AG04450 (cell line): ENCODE results near the gene KRT33B. TPM values are rescaled to one million over a fixed set of nuclear protein-coding genes. Genes with fewer than 3 reads are reported as not detected.
"Not testable (repeated sequence)": the region's sequence is repeated elsewhere in the genome, so short reads cannot be mapped to it uniquely, and the experiment has no call there.

Experiments used
- CTCF ChIA-PET: fragments of 300-600, 350-600 bp; formaldehyde crosslinking; extraction: SDS; loops from one replicate; lab custom pipeline; 2022; ENCODE audit warnings: antibody characterized with exemption, inconsistent platforms; lab: Charles Lee
- POLR2A ChIA-PET: fragments of 350-600 bp; formaldehyde crosslinking; extraction: SDS; loops from one replicate; lab custom pipeline; 2021; ENCODE audit warnings: antibody characterized with exemption, inconsistent platforms; lab: Yijun Ruan, JAX
- DNase-seq: peaks from one replicate; pipeline ENCODE4 v3.0.0-alpha.2; 2011; ENCODE audit warnings: low read depth, low spot score
- H3K27ac ChIP-seq: one replicate; pipeline ENCODE4 v1.5.1; 2012; ENCODE audit warnings: low read depth, low read length, control low read depth
- H3K27me3 ChIP-seq: one replicate; pipeline ENCODE4 v1.6.0; 2012; ENCODE audit warnings: low read length; ENCODE audit not compliant: control insufficient read depth, insufficient read depth
- H3K4me3 ChIP-seq: 2 replicates; pipeline ENCODE4 v1.5.1; 2011; ENCODE audit warnings: mild to moderate bottlenecking, low read depth, low read length, control low read depth
- H3K9me3 ChIP-seq: 2 replicates; pipeline ENCODE4 v1.5.1; 2012; ENCODE audit warnings: low read length; ENCODE audit not compliant: control insufficient read depth, insufficient read depth
- polyA plus RNA-seq: library from polyadenylated mRNA; depleted of rRNA; stranded (reverse); fragments of >200 nt; gene quantifications from 2 replicates; pipeline ENCODE4 v1.2.3, GENCODE V29; 2011
- TF ChIP-seq, protein P1 (sequence below): IDR thresholded peaks from 2 replicates; pipeline ENCODE4 v1.5.1; 2011; ENCODE audit warnings: low read depth, low read length, control low read depth, inconsistent platforms

KRT33B gene
- polyA plus RNA-seq, 1 experiment, result not detected

DNA sequence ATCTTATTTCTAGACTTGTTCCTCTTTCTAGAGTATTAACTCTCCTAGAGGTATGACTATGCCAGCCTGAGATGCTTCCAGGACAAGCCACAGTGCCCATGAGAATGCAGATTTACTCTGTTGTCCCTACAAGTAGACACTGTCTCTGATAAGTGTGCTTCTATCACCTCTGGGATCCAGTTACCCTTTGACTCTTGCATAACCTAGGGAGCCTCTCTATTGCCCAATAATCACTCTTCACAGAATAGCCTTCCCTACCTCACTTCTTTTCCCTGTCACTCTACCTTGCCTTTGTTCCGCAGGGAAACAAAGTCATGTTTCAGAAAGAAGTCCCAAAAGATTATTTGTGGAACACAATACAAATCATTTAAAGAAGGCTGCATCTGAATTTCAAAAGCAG lies 14.1 kb upstream of the KRT33B start:
- no peak overlapping the region for H3K27ac ChIP-seq
- H3K4me3 ChIP-seq, result no peak overlapping the region
- CTCF ChIA-PET, result no interaction called here
- POLR2A ChIA-PET, result no interaction called here
- TF ChIP-seq, protein P1, sequence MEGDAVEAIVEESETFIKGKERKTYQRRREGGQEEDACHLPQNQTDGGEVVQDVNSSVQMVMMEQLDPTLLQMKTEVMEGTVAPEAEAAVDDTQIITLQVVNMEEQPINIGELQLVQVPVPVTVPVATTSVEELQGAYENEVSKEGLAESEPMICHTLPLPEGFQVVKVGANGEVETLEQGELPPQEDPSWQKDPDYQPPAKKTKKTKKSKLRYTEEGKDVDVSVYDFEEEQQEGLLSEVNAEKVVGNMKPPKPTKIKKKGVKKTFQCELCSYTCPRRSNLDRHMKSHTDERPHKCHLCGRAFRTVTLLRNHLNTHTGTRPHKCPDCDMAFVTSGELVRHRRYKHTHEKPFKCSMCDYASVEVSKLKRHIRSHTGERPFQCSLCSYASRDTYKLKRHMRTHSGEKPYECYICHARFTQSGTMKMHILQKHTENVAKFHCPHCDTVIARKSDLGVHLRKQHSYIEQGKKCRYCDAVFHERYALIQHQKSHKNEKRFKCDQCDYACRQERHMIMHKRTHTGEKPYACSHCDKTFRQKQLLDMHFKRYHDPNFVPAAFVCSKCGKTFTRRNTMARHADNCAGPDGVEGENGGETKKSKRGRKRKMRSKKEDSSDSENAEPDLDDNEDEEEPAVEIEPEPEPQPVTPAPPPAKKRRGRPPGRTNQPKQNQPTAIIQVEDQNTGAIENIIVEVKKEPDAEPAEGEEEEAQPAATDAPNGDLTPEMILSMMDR, result no peak
- H3K9me3 ChIP-seq, result peaks cover 3% of the 10 kb centered on the region; the same call in 1 of the 2 replicates
- no peaks in the 10 kb centered on the region for H3K27me3 ChIP-seq
- no peak for DNase-seq

DNA sequence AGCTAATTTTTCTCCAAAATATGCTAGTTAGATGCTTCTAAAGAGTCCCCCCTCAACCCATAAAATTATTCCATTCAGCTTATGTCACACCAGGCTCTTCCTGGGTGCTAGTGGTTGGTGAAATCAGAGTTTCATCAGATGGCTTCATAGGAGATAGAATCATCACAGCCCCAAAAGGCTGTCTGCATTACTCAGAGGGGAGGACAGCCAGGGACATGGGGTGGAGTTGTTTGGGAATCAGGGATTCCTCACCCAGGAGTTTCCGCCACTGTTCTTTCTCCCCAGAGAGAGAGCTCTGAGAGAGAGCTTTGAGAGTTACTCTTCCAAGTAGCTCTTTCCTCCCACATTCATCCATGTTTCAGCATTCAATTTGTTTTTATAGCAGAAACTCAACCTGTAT lies 12.8 kb upstream of the KRT33B start:
- ChIA-PET POLR2A (no interaction called here), CTCF (interaction anchor here (1.0 kb wide), 1 partner anchor 60 kb away, joined by 3 read pairs; no protein-coding TSS in a partner anchor)
- Histone ChIP-seq H3K9me3 (peaks cover 3% of the 10 kb centered on the region; the same call in 1 of the 2 replicates), H3K4me3 (no peak overlapping the region), H3K27me3 (no peaks in the 10 kb centered on the region), H3K27ac (no peak overlapping the region)
- TF ChIP-seq, protein P1, result no peak
- no peak for DNase-seq

DNA sequence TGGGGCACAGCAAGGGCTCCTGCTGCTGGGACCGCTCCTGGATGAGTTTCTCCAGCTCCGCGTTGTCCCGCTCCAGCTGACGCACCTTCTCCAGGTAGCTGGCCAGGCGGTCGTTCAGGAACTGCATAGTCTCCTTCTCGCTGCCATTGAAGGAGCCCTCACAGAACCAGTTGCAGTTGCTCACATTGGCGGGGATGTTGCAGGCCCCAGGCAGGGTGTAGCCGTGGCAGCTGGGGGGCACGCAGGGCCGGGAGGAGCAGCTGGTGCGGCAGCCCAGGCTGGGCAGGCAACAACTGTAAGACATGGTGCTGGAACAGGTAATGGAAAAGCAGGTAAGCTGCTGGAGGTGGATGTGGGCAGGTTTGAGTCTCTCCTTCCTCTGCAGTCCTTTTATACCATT lies 12.3 kb upstream of the KRT33B start, which contains the start of gene KRT34:
TSS of gene KRT34 (minus strand) at position 364 of the 400 bp plus-strand sequence. CDS start at position 304, 60 bp downstream.
- ChIA-PET CTCF (interaction anchor here (1.0 kb wide), 1 partner anchor 60 kb away, joined by 3 read pairs; no protein-coding TSS in a partner anchor), POLR2A (interaction anchor here (0.6 kb wide), 1 partner anchor 29 kb away, joined by 3 read pairs; no protein-coding TSS in a partner anchor)
- H3K27ac ChIP-seq, H3K27me3 ChIP-seq, H3K9me3 ChIP-seq, DNase-seq, H3K4me3 ChIP-seq: not testable (repeated sequence)

DNA sequence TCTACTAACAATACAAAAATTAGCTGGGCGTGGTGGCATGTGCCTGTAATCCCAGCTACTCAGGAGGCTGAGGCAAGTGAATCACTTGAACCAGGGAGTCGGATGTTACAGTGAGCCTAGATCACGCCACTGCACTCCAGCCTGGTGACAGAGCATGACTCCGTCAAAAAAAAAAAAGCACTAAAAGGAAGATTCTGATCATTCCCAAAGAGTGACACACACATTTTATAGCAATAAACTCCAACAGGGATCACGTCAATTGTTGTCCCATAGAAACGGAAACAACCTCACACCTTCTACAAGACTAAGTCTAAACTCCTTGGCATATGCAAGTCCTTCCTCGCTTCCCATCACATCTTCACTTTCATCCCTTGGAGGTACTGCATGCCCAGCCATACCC lies 10.5 kb upstream of the KRT33B start:
- H3K9me3 ChIP-seq, H3K27ac ChIP-seq, H3K4me3 ChIP-seq, H3K27me3 ChIP-seq, POLR2A ChIA-PET: not testable (repeated sequence)
- CTCF ChIA-PET, result interaction anchor here (1.1 to 1.2 kb wide), 2 partner anchors 169 to 285 kb away, joined by 3 to 6 read pairs; no protein-coding TSS in a partner anchor
- peak; percentile 26 for DNase-seq

DNA sequence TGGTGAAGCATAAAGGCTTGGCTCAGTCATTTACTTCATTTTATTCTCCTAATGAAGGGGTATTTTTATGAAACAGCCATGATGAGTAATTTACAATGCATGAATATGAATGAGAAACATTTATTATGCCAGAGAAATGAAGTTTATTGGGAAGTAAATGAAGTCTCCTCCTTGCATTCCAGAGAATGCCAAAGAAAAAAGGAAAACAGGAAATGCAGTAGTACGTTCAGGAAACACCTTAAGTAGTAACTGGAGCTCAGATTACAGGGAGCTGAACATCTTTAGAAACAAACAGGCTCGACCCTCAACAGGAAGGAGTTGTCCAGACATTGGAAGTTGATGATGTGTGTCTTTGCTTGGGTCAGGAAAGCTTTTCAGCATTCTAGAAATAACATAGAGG lies 7.9 kb upstream of the KRT33B start:
- H3K9me3 ChIP-seq, result peaks cover 3% of the 10 kb centered on the region; the same call in 1 of the 2 replicates
- no peak overlapping the region for H3K27ac ChIP-seq
- no peak overlapping the region for H3K4me3 ChIP-seq
- no peaks in the 10 kb centered on the region for H3K27me3 ChIP-seq
- CTCF ChIA-PET, result no interaction called here
- DNase-seq, result no peak
- POLR2A ChIA-PET, result no interaction called here
- TF ChIP-seq, protein P1, result no peak

DNA sequence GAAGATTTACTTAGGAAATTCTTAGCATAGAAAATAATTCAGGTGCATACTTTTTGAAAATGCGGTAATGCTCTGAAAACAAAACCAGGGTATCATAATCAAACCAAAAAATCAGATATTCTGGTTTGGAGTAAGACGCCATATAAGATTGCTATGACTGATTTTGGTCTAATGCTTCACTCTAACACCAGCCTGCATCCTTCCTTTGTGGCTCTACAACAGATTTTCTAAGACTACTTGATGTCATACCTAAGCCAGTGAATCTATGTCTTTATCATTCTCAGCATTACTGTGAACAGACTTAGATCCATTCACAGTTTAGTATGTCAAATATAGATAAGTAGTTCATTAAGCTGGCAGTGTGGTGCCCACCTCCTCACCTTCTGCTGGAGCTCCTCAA lies 590 bp downstream of the KRT33B start:
- no peak overlapping the region for H3K4me3 ChIP-seq
- DNase-seq, result no peak
- ChIA-PET CTCF (interaction anchor here (0.7 to 2.0 kb wide), 3 partner anchors 47 to 180 kb away, joined by 3 to 5 read pairs (median 5); no protein-coding TSS in a partner anchor), POLR2A (interaction anchor here (0.7 kb wide), 1 partner anchor 138 kb away, joined by 3 read pairs; no protein-coding TSS in a partner anchor)
- TF ChIP-seq, protein P1, result no peak
- no peaks in the 10 kb centered on the region; the same call in 1 of the 2 replicates for H3K9me3 ChIP-seq
- no peaks in the 10 kb centered on the region for H3K27me3 ChIP-seq
- no peak overlapping the region for H3K27ac ChIP-seq
